Measurements from ENCODE around the gene ACP2.

ACP2 gene, protein sequence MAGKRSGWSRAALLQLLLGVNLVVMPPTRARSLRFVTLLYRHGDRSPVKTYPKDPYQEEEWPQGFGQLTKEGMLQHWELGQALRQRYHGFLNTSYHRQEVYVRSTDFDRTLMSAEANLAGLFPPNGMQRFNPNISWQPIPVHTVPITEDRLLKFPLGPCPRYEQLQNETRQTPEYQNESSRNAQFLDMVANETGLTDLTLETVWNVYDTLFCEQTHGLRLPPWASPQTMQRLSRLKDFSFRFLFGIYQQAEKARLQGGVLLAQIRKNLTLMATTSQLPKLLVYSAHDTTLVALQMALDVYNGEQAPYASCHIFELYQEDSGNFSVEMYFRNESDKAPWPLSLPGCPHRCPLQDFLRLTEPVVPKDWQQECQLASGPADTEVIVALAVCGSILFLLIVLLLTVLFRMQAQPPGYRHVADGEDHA

GRCh38 chr11:47248664-47249377, at the start of gene ACP2:
TSS of gene ACP2 (minus strand) at chr11:47248814. CDS start at chr11:47248789, 25 bp downstream.
- DNase-seq = peak; percentile 93

DNA sequence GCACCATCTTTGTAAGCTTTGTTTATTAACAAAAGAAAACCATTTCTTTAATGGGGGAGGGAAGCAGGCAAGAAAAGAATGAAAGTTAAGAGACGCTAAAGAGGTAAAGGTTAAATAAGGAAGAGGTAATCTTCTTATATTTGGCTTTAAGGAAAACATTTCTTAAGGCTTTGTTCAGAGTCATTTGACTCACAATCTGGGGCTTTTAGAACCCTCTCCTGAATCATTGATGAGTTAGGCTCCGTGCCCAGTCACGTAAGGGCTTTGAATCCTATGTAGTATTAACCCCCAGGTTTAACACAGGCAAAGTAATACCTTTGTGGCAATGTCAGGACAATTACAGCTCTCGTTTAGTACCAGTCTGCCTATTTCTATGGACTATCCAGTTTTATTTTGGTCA, 47.4 kb upstream of the ACP2 start:
- no peak for DNase-seq

DNA sequence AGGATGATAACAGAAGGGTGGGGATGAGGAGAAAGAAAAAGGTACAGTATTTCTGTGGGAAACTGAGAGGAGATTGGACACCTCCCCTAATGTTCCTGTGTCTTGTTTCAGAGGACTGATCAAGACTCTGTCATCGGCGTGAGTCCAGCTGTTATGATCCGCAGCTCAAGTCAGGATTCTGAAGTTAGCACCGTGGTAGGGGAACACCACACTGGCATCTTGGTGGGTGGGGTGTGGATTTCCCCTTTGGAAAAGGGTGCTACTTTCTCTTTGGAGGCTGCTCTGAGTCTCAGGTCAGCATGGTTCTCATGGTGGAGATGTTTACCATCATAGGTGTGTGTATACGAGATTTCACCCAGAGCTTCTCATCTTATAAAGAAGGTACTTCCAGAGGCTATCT, 46.8 kb upstream of the ACP2 start:
- no peak for DNase-seq

DNA sequence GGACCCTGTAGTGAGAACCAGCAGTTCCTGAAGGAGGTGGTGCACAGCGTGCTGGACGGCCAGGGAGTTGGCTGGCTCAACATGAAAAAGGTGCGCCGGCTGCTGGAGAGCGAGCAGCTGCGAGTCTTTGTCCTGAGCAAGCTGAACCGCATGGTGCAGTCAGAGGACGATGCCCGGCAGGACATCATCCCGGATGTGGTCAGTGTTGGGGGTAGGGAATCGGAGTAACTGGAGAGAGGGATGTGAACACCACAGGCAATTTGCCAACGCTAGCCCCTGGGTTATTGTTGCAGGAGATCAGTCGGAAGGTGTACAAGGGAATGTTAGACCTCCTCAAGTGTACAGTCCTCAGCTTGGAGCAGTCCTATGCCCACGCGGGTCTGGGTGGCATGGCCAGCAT, 41.2 kb upstream of the ACP2 start:
- no peak for DNase-seq

- DNase-seq = no peak
Measured at GRCh38 chr11:47288066-47288465, 39.5 kb upstream of the ACP2 start.

DNA sequence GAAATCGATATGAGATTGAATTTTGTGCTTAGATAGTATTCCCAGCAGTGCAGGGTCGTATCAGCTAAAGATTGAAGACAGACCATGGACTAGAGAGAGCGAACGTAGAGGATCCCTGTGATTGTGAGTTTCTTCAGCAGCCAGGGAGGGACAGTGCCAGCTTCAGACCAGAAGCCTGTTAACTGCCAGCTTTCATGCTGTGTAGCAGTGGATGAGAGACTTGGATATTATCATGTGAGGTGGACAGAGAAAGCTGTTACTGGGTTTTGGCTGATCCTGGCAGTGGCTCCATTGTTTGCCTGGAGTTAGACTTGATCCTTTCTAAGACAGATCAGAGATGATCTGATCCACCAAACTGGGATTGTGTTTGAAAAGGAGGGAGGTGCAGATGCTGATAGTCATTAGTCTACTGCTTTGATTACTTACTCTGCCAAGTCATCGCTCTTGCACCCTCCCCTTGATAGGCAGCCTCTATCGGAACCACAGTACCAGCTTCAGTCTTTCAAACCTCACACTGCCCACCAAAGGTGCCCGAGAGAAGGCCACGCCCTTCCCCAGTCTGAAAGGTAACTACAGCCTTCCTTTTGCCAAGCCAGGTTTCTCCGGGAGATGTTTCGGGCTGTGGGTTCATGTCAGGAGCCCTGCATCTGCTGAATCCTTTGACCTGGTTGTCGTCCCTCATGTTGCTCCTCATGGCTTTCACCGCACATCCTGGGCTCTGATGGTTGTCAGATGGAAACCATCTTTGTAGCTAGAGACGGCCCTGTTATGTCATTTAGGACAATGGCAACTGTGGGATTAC, 37.6 kb upstream of the ACP2 start:
- no peak for DNase-seq

DNA sequence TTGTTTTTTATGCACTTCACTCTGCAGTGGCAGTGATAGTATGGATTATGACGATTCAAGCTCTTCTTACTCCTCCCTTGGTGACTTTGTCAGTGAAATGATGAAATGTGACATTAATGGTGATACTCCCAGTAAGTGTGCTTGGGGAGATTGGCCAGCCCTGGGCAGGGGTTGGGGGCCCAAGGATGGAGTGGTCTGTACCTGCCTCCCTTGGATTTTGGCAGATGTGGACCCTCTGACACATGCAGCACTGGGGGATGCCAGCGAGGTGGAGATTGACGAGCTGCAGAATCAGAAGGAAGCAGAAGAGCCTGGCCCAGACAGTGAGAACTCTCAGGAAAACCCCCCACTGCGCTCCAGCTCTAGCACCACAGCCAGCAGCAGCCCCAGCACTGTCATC, 35.5 kb upstream of the ACP2 start:
- no peak for DNase-seq

DNA sequence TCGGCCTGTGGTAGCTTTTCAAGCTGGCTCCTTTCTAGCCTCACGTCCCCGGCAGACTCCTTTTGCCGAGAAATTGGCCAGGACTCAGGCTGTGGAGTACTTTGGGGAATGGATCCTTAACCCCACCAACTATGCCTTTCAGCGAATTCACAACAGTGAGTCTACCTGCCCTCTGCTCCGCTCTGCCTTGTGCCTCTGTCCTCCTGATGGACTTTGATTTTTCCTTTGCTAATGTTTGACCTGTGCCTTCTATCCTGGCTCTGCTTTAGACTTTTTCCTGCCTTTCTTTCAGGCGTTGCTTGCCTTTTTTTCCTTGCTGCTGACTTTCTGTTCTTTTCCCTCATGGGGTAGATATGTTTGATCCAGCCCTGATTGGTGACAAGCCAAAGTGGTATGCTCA, 33.8 kb upstream of the ACP2 start:
- no peak for DNase-seq

- no peak for DNase-seq
Measured at GRCh38 chr11:47280860-47281259, 32.2 kb upstream of the ACP2 start.

GRCh38 chr11:47280099-47280498, 31.5 kb upstream of the ACP2 start:
- no peak for DNase-seq

DNA sequence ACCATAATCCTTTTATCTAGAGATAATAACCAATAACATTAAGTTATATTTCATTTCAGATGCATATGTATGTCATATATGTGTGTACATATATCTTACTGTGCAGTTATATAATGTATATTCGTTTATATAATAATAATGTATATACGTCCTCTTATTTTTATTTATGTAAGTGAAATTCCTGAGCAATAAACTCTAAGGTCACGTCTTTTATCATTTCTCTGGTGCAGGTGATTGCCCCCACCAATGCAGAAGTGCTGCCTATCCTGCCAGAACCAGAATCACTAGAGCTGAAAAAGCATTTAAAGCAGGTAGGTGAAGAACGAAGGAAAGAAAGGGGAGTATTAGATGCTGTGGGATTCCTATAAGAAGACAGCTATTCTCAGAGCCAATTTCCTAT, 30.2 kb upstream of the ACP2 start:
- no peak for DNase-seq

DNA sequence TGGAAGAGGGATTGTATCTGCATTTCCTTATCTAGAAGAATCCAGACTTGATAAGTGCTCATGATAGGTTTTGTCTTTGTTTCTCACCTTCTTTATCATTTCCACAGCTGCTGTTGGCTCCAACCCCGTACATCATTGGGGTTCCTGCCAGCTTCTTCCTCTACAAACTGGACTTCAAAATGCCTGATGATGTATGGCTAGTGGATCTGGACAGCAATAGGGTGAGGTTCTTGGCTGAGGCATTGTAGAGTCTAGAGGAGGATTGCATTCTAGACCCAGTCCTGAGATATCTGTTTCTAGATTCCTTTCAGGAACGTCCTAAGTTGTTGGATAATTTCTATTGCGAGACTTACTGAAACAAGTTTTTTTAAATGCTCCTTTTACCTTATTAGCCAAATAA, 29.4 kb upstream of the ACP2 start:
- no peak for DNase-seq

DNA sequence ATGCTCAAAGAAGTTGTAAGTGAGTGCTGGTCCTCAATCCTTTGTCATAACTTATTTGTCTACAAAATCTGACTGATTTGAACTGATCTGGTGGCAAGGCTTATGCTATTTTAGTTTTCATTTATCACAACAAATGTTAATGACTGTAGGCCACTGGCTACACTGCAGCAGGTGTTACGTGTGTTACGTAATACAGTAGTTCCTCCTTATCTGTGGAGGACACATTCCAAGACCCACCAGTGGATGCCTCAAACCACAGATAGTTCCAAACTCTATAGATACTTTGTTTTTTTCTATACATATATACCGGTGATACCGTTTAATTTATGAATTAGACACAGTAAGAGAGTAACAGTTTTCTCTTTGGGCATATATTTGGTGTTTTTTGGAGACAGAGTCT, 28.3 kb upstream of the ACP2 start:
- DNase-seq = no peak

DNA sequence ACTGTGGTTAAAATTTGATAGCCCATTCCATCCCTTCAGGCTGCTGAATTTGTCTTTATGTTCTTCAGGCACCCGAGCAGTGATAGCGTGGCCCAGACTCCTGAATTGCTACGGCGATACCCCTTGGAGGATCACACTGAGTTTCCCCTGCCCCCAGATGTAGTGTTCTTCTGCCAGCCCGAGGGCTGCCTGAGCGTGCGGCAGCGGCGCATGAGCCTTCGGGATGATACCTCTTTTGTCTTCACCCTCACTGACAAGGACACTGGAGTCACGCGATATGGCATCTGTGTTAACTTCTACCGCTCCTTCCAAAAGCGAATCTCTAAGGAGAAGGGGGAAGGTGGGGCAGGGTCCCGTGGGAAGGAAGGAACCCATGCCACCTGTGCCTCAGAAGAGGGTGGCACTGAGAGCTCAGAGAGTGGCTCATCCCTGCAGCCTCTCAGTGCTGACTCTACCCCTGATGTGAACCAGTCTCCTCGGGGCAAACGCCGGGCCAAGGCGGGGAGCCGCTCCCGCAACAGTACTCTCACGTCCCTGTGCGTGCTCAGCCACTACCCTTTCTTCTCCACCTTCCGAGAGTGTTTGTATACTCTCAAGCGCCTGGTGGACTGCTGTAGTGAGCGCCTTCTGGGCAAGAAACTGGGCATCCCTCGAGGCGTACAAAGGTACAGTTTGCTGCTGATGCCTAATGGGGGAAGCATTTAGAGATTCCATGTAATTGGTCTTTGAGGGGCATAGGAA, 26.1 kb upstream of the ACP2 start:
- no peak for DNase-seq

- no peak for DNase-seq
Measured at GRCh38 chr11:47272706-47273105, 24.1 kb upstream of the ACP2 start.

DNA sequence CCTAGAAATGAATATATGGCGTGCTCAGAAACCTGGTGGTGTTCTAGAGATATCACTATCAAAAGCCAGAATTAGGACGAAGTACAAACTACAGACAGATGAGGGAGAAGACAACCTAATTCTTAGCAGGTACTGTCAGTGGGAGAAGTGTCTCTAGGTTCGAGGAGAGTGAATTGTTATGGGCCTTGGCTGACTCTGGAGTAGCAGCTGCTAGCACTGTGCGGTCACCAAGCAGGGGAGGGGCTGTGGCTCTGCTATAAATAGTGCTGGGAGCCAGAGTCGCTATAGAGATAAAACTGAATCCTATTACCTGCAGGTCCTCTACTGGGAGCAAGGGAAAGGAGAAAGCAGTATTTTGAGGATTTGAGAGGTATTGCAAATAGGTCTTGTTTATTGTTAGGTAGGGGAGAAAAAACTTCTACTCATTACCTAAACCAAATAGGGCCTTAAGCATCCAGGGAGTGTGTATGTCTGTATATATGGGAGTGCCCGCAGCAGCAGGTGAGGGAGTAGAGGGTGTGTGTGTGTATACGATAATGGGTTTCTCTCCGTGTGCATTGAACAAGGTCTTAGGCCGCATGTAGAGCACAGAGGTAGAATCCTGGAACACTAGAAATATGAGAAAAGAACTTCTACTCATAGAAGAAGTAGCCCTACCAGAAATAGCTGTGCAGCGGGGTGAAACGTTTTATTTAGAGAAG, 23.5 kb upstream of the ACP2 start:
- peak; percentile 65 for DNase-seq

DNA sequence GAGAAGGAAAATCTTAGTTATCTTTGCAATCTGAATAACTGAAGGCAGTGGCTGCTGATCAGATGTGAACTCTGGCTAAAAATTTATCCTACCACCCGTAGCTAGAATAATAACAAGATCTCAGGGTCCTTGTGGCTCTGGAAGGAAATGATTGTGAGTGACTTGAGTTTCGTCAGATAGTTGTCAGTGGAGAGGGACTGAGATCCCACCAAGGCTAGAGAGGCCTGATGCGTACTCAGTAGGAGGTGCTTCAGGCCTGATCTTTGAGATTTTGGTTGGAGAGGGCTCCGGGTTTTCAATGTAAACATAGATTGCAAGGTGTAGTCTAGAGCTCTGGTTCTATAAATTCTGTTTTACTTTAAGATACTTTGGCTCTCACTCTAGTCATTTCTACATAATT, 22.7 kb upstream of the ACP2 start:
- DNase-seq = no peak

GRCh38 chr11:47270331-47271271, 22.0 kb upstream of the ACP2 start:
- DNase-seq = peak; percentile 44

DNA sequence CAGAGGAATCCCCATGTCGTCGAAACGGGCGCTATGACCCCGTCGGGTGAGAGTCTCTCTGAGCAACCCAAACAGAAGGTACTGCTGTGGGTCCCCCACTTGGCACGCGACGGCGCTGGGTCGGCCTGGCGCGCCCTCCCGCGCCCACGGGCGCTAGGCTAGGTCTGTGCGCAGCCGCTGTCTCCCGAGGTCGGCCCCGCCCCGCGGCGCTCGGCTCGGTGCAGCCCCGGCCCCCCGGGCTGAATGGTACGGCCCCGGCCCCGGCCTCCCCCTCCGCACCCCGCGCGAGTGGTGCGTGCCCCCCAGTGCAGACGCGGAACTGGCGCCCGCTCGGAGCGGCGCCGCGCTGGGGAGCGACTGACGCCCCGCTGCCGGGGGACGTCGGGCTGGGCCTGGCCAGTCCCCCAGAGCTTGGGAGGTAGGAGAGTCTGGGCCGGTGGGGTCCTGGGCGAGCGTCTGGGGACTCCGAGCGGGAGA, 21.3 kb upstream of the ACP2 start, which contains the start of gene MADD:
TSS of gene MADD (plus strand) at position 305 of the 477 bp plus-strand sequence.
- peak; percentile 91 for DNase-seq

GRCh38 chr11:47269002-47269828, 20.6 kb upstream of the ACP2 start:
- DNase-seq = peak; percentile 92

Data from femur (tissue), 1 donor.